Smooth muscle cell (in vitro differentiated cells): ENCODE data around the gene GLO1. TPM values are rescaled to one million over a fixed set of nuclear protein-coding genes. Genes with fewer than 3 reads are reported as not detected.
A peak's percentile ranks its signal among the peaks of the same experiment; 100 is the strongest.

Source experiments
- DNase-seq: peaks from one replicate; lab custom pipeline; 2025; ENCODE audit not compliant: unreplicated experiment; lab: John Stamatoyannopoulos, UW
- H2AFZ ChIP-seq: fragments of 200-600 bp; sonication (generic); 2 replicates; pipeline ENCODE4 v1.6.0; 2016; ENCODE audit warnings: antibody characterized with exemption, low read depth, mild to moderate bottlenecking
- H3F3A ChIP-seq: fragments of 200-600 bp; sonication (generic); 2 replicates; pipeline ENCODE4 v1.6.0; 2017; ENCODE audit warnings: antibody characterized with exemption, low read depth
- H3K27ac ChIP-seq: fragments of 200-600 bp; sonication (generic); 2 replicates; pipeline ENCODE4 v1.5.1; 2016; ENCODE audit warnings: low read depth, mild to moderate bottlenecking
- H3K27me3 ChIP-seq: fragments of 200-600 bp; sonication (generic); 2 replicates; pipeline ENCODE4 v1.6.1; 2016; ENCODE audit warnings: low read depth, mild to moderate bottlenecking
- H3K36me3 ChIP-seq: fragments of 200-600 bp; sonication (generic); 2 replicates; pipeline ENCODE4 v1.5.1; 2016; ENCODE audit warnings: low read depth
- H3K4me1 ChIP-seq: fragments of 200-600 bp; sonication (generic); 2 replicates; pipeline ENCODE4 v1.5.1; 2016; ENCODE audit warnings: low read depth
- H3K4me2 ChIP-seq: fragments of 200-600 bp; sonication (generic); 2 replicates; pipeline ENCODE4 v1.6.0; 2016; ENCODE audit warnings: mild to moderate bottlenecking
- H3K4me3 ChIP-seq: fragments of 200-600 bp; sonication (generic); 2 replicates; pipeline ENCODE4 v1.5.1; 2016; ENCODE audit warnings: mild to moderate bottlenecking
- H3K79me2 ChIP-seq: fragments of 200-600 bp; sonication (generic); 2 replicates; pipeline ENCODE4 v1.6.0; 2016; ENCODE audit warnings: low read depth, mild to moderate bottlenecking
- H3K9ac ChIP-seq: fragments of 200-600 bp; sonication (generic); 2 replicates; pipeline ENCODE4 v1.6.0; 2016; ENCODE audit warnings: low read depth
- H3K9me3 ChIP-seq: fragments of 200-600 bp; sonication (generic); replicated peaks from 2 replicates; pipeline ENCODE4 v1.5.1; 2016; ENCODE audit warnings: low read depth
- H4K20me1 ChIP-seq: fragments of 200-600 bp; sonication (generic); 2 replicates; pipeline ENCODE4 v1.6.0; 2016; ENCODE audit warnings: low read depth
- WGBS: methylation state at CpG from one replicate; pipeline ENCODE4 v1.1.7; 2016; ENCODE audit warnings: low lambda C conversion rate; 5-methylcytosine and 5-hydroxymethylcytosine counted together
- polyA plus RNA-seq: library from polyadenylated mRNA; unstranded; fragments of >200 nt; fragmentation: Nextera tagmentation; extraction: Ambion mirVana; gene quantifications from 2 replicates; pipeline ENCODE4 v1.2.1, GENCODE V29; 2016
- total RNA-seq: library from RNA; depleted of rRNA; stranded (reverse); fragments of >200 nt; gene quantifications from 2 replicates; pipeline ENCODE4 v1.2.3, GENCODE V29; 2014
- TF ChIP-seq, protein P1 (sequence below): fragments of 200-600 bp; sonication (generic); IDR thresholded peaks from 2 replicates; pipeline ENCODE4 v1.5.1; 2017; ENCODE audit warnings: borderline replicate concordance, mild to moderate bottlenecking, antibody characterized with exemption; ENCODE audit not compliant: insufficient read depth, poor library complexity, severe bottlenecking

GLO1 gene
- total and polyA plus RNA-seq, 2 experiments from 2014 or later, result 147 to 204 TPM

DNA sequence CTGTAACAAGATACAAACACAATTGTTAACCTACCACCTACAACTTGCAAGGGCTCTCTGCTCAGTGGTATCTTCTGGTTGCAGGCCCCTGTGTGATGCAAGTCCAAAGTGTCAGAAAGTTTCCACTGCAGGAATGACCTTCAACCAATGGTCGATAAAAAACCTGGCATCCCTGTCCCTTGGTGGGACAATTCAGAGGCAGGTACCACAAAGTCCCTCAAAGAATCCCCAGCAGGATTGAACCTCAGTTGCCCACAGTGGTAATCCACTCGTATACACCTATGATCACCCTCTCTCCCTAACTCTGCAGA is 15.9 kb downstream of the GLO1 start:
- H3K27ac ChIP-seq, result no peak overlapping the region
- H2AFZ ChIP-seq, result no peak overlapping the region
- peaks cover 30% of the 10 kb centered on the region for H3K79me2 ChIP-seq
- H3K9me3 ChIP-seq, result no peaks in the 10 kb centered on the region
- no peaks in the 10 kb centered on the region for H3K27me3 ChIP-seq
- peaks cover 8% of the 10 kb centered on the region for H3K36me3 ChIP-seq
- TF ChIP-seq, protein P1, sequence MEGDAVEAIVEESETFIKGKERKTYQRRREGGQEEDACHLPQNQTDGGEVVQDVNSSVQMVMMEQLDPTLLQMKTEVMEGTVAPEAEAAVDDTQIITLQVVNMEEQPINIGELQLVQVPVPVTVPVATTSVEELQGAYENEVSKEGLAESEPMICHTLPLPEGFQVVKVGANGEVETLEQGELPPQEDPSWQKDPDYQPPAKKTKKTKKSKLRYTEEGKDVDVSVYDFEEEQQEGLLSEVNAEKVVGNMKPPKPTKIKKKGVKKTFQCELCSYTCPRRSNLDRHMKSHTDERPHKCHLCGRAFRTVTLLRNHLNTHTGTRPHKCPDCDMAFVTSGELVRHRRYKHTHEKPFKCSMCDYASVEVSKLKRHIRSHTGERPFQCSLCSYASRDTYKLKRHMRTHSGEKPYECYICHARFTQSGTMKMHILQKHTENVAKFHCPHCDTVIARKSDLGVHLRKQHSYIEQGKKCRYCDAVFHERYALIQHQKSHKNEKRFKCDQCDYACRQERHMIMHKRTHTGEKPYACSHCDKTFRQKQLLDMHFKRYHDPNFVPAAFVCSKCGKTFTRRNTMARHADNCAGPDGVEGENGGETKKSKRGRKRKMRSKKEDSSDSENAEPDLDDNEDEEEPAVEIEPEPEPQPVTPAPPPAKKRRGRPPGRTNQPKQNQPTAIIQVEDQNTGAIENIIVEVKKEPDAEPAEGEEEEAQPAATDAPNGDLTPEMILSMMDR, result no peak
- H3K4me2 ChIP-seq, result no peak overlapping the region
- H3K4me3 ChIP-seq, result no peak overlapping the region
- H3F3A ChIP-seq, result no peaks in the 10 kb centered on the region
- H3K9ac ChIP-seq, result no peak overlapping the region
- H3K4me1 ChIP-seq, result no peaks in the 10 kb centered on the region
- no peak for DNase-seq
- H4K20me1 ChIP-seq, result peaks cover 75% of the 10 kb centered on the region
- 94% methylated on average over 2 of the region's 2 CpGs for WGBS

DNA sequence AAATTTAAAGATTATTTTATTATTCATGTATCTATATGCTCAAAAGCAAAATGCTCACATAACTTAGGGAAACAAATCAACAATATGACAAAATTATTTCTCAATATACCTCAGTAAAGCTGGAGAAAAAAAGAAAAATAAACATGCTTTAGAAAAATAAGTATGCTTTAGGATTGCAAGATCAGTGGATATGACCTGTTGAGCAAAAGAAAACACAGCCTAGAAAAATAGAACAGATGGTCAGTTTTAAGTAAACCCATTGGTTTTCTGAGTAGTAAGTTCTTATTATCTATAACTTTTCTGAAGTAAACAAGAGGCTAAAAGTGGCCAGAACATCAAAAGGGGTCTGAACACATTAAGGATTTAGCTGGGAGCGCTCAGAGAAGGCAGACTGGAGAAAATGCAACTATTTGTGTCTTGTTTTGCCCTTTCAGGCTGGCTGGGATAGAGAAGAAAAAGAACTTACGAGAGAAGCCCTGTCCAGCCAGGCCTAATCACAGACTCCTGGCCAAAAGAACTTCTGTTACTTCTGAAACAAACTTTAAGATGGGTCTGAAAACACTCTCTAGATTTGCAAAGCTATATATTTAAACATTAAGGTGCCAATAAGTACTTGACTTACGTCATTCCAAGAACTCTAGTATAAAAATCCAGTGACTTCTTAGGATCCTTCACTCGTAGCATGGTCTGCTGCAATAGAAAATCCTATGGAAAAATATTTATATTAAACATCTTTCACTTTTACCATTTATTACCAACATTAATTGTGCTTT is 16.5 kb downstream of the GLO1 start:
- H3K79me2 ChIP-seq, result peaks cover 25% of the 10 kb centered on the region

DNA sequence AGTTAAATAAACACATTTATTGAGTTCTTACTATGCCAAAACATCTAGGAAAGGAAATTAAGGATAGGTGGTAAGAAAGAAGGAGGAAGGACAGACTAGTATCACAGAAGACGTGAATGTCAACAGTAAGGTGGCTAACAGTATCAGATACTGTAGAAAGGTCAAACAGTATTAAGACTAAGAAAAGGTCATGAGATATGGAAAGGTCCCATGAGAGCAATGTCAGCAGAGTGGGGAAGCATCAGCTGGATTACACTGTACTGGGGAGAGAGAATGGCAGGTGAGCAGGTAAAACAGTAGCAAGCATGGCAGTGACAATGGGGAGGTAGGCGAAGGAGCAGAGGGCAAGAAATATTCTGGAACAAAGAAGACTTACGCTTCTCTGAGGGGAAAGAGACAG is 18.0 kb downstream of the GLO1 start:
- Histone ChIP-seq H3K9ac (no peak overlapping the region), H3K4me2 (no peak overlapping the region), H3K79me2 (peaks cover 10% of the 10 kb centered on the region), H4K20me1 (peaks cover 57% of the 10 kb centered on the region), H3F3A (no peaks in the 10 kb centered on the region), H3K27me3 (no peaks in the 10 kb centered on the region), H3K9me3 (no peaks in the 10 kb centered on the region), H2AFZ (no peak overlapping the region), H3K27ac (no peak overlapping the region), H3K4me3 (no peak overlapping the region), H3K4me1 (no peaks in the 10 kb centered on the region), H3K36me3 (peaks cover 15% of the 10 kb centered on the region)
- DNase-seq, result no peak
- whole genome bisulfite sequencing, result 97% methylated on average over 3 of the region's 3 CpGs
- TF ChIP-seq, protein P1, result no peak

More for the DNA sequence above, 16.5 kb downstream of the GLO1 start:
- Histone ChIP-seq H4K20me1 (peaks cover 70% of the 10 kb centered on the region), H3K27ac (no peak overlapping the region), H2AFZ (no peak overlapping the region), H3K9me3 (no peaks in the 10 kb centered on the region), H3K9ac (no peak overlapping the region), H3K4me2 (peak overlapping the region; percentile 11), H3K36me3 (peaks cover 13% of the 10 kb centered on the region), H3K27me3 (no peaks in the 10 kb centered on the region), H3K4me1 (no peaks in the 10 kb centered on the region), H3F3A (no peaks in the 10 kb centered on the region), H3K4me3 (no peak overlapping the region)
- DNase-seq, result no peak
- 69% methylated on average over 4 of the region's 4 CpGs for WGBS
- TF ChIP-seq, protein P1, result no peak

DNA sequence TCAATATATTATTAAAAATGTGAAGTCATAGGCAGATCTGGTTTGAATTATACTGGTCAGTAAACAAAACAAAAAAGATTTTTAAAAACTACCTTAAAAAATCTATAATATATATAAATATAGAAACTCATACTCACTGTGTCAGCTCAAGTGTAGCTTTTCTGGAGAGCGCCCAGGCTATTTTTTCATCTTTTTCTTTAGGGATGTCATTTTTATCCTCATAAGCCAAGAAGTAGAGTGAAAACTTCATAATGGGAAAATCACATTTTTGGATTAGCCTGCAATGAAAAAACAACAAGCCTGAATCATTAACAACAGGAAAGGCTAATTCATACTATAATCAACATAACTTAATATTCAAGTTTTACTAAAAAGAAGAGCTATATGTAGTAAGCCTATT is 18.7 kb downstream of the GLO1 start:
- H4K20me1 ChIP-seq, result peaks cover 50% of the 10 kb centered on the region
- 100% methylated on average over 1 of the region's 1 CpG for WGBS
- no peak overlapping the region for H3K4me3 ChIP-seq
- TF ChIP-seq, protein P1, result no peak
- no peaks in the 10 kb centered on the region for H3K4me1 ChIP-seq
- DNase-seq, result no peak
- H2AFZ ChIP-seq, result no peak overlapping the region
- no peaks in the 10 kb centered on the region for H3F3A ChIP-seq
- H3K27me3 ChIP-seq, result no peaks in the 10 kb centered on the region
- H3K9ac ChIP-seq, result no peak overlapping the region
- H3K9me3 ChIP-seq, result no peaks in the 10 kb centered on the region
- peaks cover 3% of the 10 kb centered on the region for H3K79me2 ChIP-seq
- H3K27ac ChIP-seq, result no peak overlapping the region
- peaks cover 15% of the 10 kb centered on the region for H3K36me3 ChIP-seq
- H3K4me2 ChIP-seq, result no peak overlapping the region
